CD4-positive, alpha-beta T cell (primary cell): Measurements from ENCODE around the gene MSL1. TPM values are rescaled to one million over a fixed set of nuclear protein-coding genes. Genes with fewer than 3 reads are reported as not detected.

ENCODE experiments used
- ATAC-seq: fragments of 200-7000 bp; cut with Tn5 transposase; one replicate; pipeline ENCODE4 v1.10.0; 2022; ENCODE audit warnings: mild to moderate bottlenecking; ENCODE audit not compliant: poor library complexity
- CTCF ChIA-PET: fragments of 350-600 bp; sonication (Branson Sonifier 250); formaldehyde crosslinking; loops from one replicate; lab custom pipeline; 2021; ENCODE audit warnings: antibody characterized with exemption, inconsistent platforms; lab: Charles Lee
- POLR2A ChIA-PET: fragments of 350-600 bp; sonication (Branson Sonifier 250); formaldehyde crosslinking; loops from one replicate; lab custom pipeline; 2021; ENCODE audit warnings: antibody characterized with exemption, inconsistent platforms; lab: Charles Lee
- DNase-seq, 14 experiments: peaks; one replicate each; pipeline ENCODE4 v3.0.0-alpha.2; 2013 to 2020; ENCODE audit warnings: mixed read lengths in 2 of 14
- H3K27ac ChIP-seq, 2 donors: one replicate each; pipeline versions ENCODE4 v1.5.1 to v1.7.0; 2013; ENCODE audit warnings: low read length in 2 of 2, low read depth in 1 of 2, mild to moderate bottlenecking in 1 of 2
- H3K27me3 ChIP-seq, 2 experiments: 1 replicate in 1 of 2; 2 replicates in 1 of 2; pipeline versions ENCODE4 v1.6.1 to v1.7.0; 2013; ENCODE audit warnings: low read length in 2 of 2, control low read depth in 1 of 2, mild to moderate bottlenecking in 1 of 2, moderate library complexity in 1 of 2; ENCODE audit not compliant: insufficient read depth in 2 of 2, control insufficient read depth in 1 of 2
- H3K36me3 ChIP-seq: one replicate; pipeline ENCODE4 v1.6.1; 2013; ENCODE audit warnings: low read length, control low read depth; ENCODE audit not compliant: insufficient read depth
- H3K4me1 ChIP-seq: one replicate; pipeline ENCODE4 v1.6.1; 2013; ENCODE audit warnings: low read length, control low read depth; ENCODE audit not compliant: insufficient read depth
- H3K4me3 ChIP-seq: one replicate; pipeline ENCODE4 v1.5.1; 2013; ENCODE audit warnings: mild to moderate bottlenecking, low read length, moderate library complexity
- H3K9me3 ChIP-seq, 2 experiments: 1 replicate in 1 of 2; 2 replicates in 1 of 2; pipeline versions ENCODE4 v1.6.1 to v1.7.0; 2013; ENCODE audit warnings: low read length in 2 of 2, mild to moderate bottlenecking in 2 of 2, control low read depth in 1 of 2, moderate library complexity in 1 of 2; ENCODE audit not compliant: control insufficient read depth in 1 of 2, insufficient read depth in 1 of 2
- H3K27ac Mint-ChIP-seq: one replicate; pipeline ENCODE4 v1.8.0; 2020; ENCODE audit warnings: mixed read lengths
- H3K27me3 Mint-ChIP-seq: one replicate; pipeline ENCODE4 v1.8.0; 2021; ENCODE audit warnings: mixed read lengths
- H3K36me3 Mint-ChIP-seq: one replicate; pipeline ENCODE4 v1.8.0; 2021; ENCODE audit warnings: low read depth, mixed read lengths
- H3K4me1 Mint-ChIP-seq: one replicate; pipeline ENCODE4 v1.8.0; 2021; ENCODE audit warnings: low read depth, mixed read lengths
- H3K4me3 Mint-ChIP-seq: one replicate; pipeline ENCODE4 v1.8.0; 2020; ENCODE audit warnings: mild to moderate bottlenecking, mixed read lengths
- H3K9me3 Mint-ChIP-seq: one replicate; pipeline ENCODE4 v1.8.0; 2020; ENCODE audit warnings: mixed read lengths
- intact Hi-C, 2 experiments: fragments of 100-400 bp; cut with DNase I in 1 of 2; cut with micrococcal nuclease in 1 of 2; formaldehyde crosslinking; loops; one replicate each; pipeline versions ENCODE4 v1.15.1 to v1.9.0; 2023 to 2025; cut with DNase I, micrococcal nuclease
- total RNA-seq, 174 experiments: library from RNA in 2 of 174; stranded (reverse) in 2 of 174; gene quantifications; one replicate each; pipeline ENCODE4 v1.2.3 and lab custom pipeline; 2021 to 2026
- TF ChIP-seq, protein P1 (sequence below): fragments of 200-600 bp; IDR thresholded peaks from one replicate; pipeline ENCODE4 v1.8.0; 2022; ENCODE audit warnings: antibody characterized with exemption, mild to moderate bottlenecking

The MSL1 gene
- total RNA-seq, 2 experiments from 2014 or later, result 77.0 to 79.2 TPM

GRCh38 chr17:40099619-40100418, 22.0 kb upstream of the MSL1 start:
- ATAC-seq (no peak), DNase-seq (peak in 2 of 14 experiments; percentile 69 to 77)
- H3K4me1 Mint-ChIP-seq, result peaks cover 92% of the 10 kb centered on the region
- no peaks in the 10 kb centered on the region for H3K27me3 ChIP-seq
- peak overlapping the region; percentile 97 for H3K4me3 Mint-ChIP-seq
- H3K4me1 ChIP-seq, result peaks cover 97% of the 10 kb centered on the region
- peaks cover 51% of the 10 kb centered on the region for H3K36me3 Mint-ChIP-seq
- H3K27ac ChIP-seq, result peak overlapping the region; percentile 94 to 96
- POLR2A ChIA-PET, result interaction anchor here (1.0 to 9.7 kb wide), 21 partner anchors 7 to 638 kb away, joined by 3 to 335 read pairs (median 7); partner anchors contain the start of genes CASC3, CDK12, MED24 and MSL1
- H3K27ac Mint-ChIP-seq, result peak overlapping the region; percentile 91
- intact Hi-C loops, result loop anchor here (1.0 to 5.0 kb wide), 5 partner anchors 8 to 173 kb away; partner anchors contain the start of genes CASC3 (in 2 of the 2), LRRC3C (in 1 of the 2), ORMDL3 (in 1 of the 2) and THRA (in 1 of the 2)
- H3K9me3 Mint-ChIP-seq, result no peaks in the 10 kb centered on the region
- peak overlapping the region; percentile 85 for H3K4me3 ChIP-seq
- no peaks in the 10 kb centered on the region for H3K27me3 Mint-ChIP-seq
- TF ChIP-seq, protein P1, sequence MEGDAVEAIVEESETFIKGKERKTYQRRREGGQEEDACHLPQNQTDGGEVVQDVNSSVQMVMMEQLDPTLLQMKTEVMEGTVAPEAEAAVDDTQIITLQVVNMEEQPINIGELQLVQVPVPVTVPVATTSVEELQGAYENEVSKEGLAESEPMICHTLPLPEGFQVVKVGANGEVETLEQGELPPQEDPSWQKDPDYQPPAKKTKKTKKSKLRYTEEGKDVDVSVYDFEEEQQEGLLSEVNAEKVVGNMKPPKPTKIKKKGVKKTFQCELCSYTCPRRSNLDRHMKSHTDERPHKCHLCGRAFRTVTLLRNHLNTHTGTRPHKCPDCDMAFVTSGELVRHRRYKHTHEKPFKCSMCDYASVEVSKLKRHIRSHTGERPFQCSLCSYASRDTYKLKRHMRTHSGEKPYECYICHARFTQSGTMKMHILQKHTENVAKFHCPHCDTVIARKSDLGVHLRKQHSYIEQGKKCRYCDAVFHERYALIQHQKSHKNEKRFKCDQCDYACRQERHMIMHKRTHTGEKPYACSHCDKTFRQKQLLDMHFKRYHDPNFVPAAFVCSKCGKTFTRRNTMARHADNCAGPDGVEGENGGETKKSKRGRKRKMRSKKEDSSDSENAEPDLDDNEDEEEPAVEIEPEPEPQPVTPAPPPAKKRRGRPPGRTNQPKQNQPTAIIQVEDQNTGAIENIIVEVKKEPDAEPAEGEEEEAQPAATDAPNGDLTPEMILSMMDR, result no peak
- no peaks in the 10 kb centered on the region for H3K9me3 ChIP-seq
- CTCF ChIA-PET, result interaction anchor here (1.0 to 8.8 kb wide), 8 partner anchors 12 to 69 kb away, joined by 3 to 93 read pairs (median 6); no protein-coding TSS in a partner anchor
- H3K36me3 ChIP-seq, result peaks cover 28% of the 10 kb centered on the region

DNA sequence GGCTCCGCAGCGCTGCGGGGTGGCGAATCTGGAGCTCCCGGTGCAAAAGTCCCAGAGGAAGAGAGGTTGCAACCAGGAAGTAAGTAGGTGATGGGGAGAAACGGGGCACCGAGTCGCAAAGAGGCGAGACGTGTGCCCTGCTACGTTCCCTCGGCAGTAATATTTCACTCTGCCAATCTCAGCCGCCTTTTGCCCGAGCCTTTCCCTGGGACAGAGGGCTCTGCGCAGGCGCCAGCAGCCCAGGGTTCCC, 21.4 kb upstream of the MSL1 start, which contains the start of gene NR1D1:
Gene NR1D1 (minus strand): TSS at position 171 of the 250 bp plus-strand sequence. CDS start 495 bp downstream, outside the sequence.
- DNase-seq (no peak), ATAC-seq (no peak)
- H3K27ac ChIP-seq, result peak within 1 kb of the TSS; percentile 94 to 96
- CTCF ChIA-PET, result interaction anchor here (1.2 to 8.8 kb wide), 5 partner anchors 11 to 68 kb away, joined by 4 to 93 read pairs (median 13); no protein-coding TSS in a partner anchor
- peaks cover 23% of the 10 kb centered on the region for H3K36me3 ChIP-seq
- no peaks in the 10 kb centered on the region for H3K9me3 ChIP-seq
- no peaks in the 10 kb centered on the region for H3K27me3 ChIP-seq
- intact Hi-C loops, result no loop called here
- no peaks in the 10 kb centered on the region for H3K27me3 Mint-ChIP-seq
- H3K4me1 Mint-ChIP-seq, result peaks cover 92% of the 10 kb centered on the region
- TF ChIP-seq, protein P1, result no peak
- H3K27ac Mint-ChIP-seq, result peak within 1 kb of the TSS; percentile 91
- peak within 1 kb of the TSS; percentile 85 for H3K4me3 ChIP-seq
- H3K36me3 Mint-ChIP-seq, result peaks cover 46% of the 10 kb centered on the region
- POLR2A ChIA-PET, result interaction anchor here (0.6 to 9.7 kb wide), 13 partner anchors 10 to 1588 kb away, joined by 3 to 335 read pairs (median 8); partner anchors contain the start of genes CASC3, MED24, MSL1 and PSMD3
- peaks cover 97% of the 10 kb centered on the region for H3K4me1 ChIP-seq
- no peaks in the 10 kb centered on the region for H3K9me3 Mint-ChIP-seq
- H3K4me3 Mint-ChIP-seq, result peak within 1 kb of the TSS; percentile 97

- Mint-ChIP-seq H3K4me1 (peaks cover 92% of the 10 kb centered on the region), H3K36me3 (peaks cover 41% of the 10 kb centered on the region), H3K9me3 (no peaks in the 10 kb centered on the region), H3K27me3 (no peaks in the 10 kb centered on the region), H3K4me3 (peak overlapping the region; percentile 97), H3K27ac (peak overlapping the region; percentile 91)
- Histone ChIP-seq H3K27ac (peak overlapping the region; percentile 94 to 96), H3K9me3 (no peaks in the 10 kb centered on the region), H3K27me3 (no peaks in the 10 kb centered on the region), H3K4me3 (peak overlapping the region; percentile 85), H3K36me3 (peaks cover 18% of the 10 kb centered on the region), H3K4me1 (peaks cover 97% of the 10 kb centered on the region)
- intact Hi-C loops, result no loop called here
- TF ChIP-seq, protein P1, result no peak
- DNase-seq (peak; percentile 75 to 97 (median 86)), ATAC-seq (peak; percentile 20)
- ChIA-PET POLR2A (interaction anchor here (0.6 to 9.7 kb wide), 14 partner anchors 11 to 1587 kb away, joined by 3 to 335 read pairs (median 8); partner anchors contain the start of genes CASC3, MED24, MSL1 and PSMD3), CTCF (interaction anchor here (1.2 to 8.8 kb wide), 5 partner anchors 11 to 67 kb away, joined by 4 to 93 read pairs (median 13); no protein-coding TSS in a partner anchor)
Observed at GRCh38 chr17:40100669-40101366, 21.0 kb upstream of the MSL1 start.
